Mucosa of stomach (tissue), 1 donor: ENCODE results near the gene SSH3.
A peak's percentile ranks its signal among the peaks of the same experiment; 100 is the strongest.

Experiments used
- H3K27me3 ChIP-seq: one replicate; pipeline ENCODE4 v1.7.0; 2013; ENCODE audit warnings: mild to moderate bottlenecking, low read length; ENCODE audit not compliant: control insufficient read depth, insufficient read depth
- H3K36me3 ChIP-seq: one replicate; pipeline ENCODE4 v1.7.0; 2013; ENCODE audit warnings: low read length; ENCODE audit not compliant: control insufficient read depth, insufficient read depth
- H3K4me1 ChIP-seq: one replicate; pipeline ENCODE4 v1.7.0; 2013; ENCODE audit warnings: mild to moderate bottlenecking, low read length; ENCODE audit not compliant: control insufficient read depth, insufficient read depth
- H3K4me3 ChIP-seq: one replicate; pipeline ENCODE4 v1.7.0; 2013; ENCODE audit warnings: low read length
- H3K9ac ChIP-seq: one replicate; pipeline ENCODE4 v1.7.0; 2013; ENCODE audit warnings: mild to moderate bottlenecking, low read length, moderate library complexity
- H3K9me3 ChIP-seq: one replicate; pipeline ENCODE4 v1.7.0; 2013; ENCODE audit warnings: mild to moderate bottlenecking, low read length, moderate library complexity; ENCODE audit not compliant: control insufficient read depth
- donor health status: Pancreatic carcinoma.

The SSH3 gene

GRCh38 chr11:67286621-67287333 lies 16.6 kb upstream of the SSH3 start:
- no peaks in the 10 kb centered on the region for H3K9me3 ChIP-seq
- no peak overlapping the region for H3K4me3 ChIP-seq
- peaks cover 16% of the 10 kb centered on the region for H3K36me3 ChIP-seq
- peak overlapping the region; percentile 48 for H3K9ac ChIP-seq
- H3K4me1 ChIP-seq, result peaks cover 35% of the 10 kb centered on the region
- H3K27me3 ChIP-seq, result no peaks in the 10 kb centered on the region

- Histone ChIP-seq H3K4me1 (peaks cover 35% of the 10 kb centered on the region), H3K9me3 (no peaks in the 10 kb centered on the region), H3K4me3 (peak overlapping the region; percentile 50), H3K36me3 (peaks cover 13% of the 10 kb centered on the region), H3K9ac (peak overlapping the region; percentile 48), H3K27me3 (no peaks in the 10 kb centered on the region)
These were observed 15.8 kb upstream of the SSH3 start for GRCh38 chr11:67287355-67288197.

GRCh38 chr11:67288198-67288451 lies 15.2 kb upstream of the SSH3 start:
- no peaks in the 10 kb centered on the region for H3K27me3 ChIP-seq
- peak overlapping the region; percentile 48 for H3K9ac ChIP-seq
- peaks cover 8% of the 10 kb centered on the region for H3K36me3 ChIP-seq
- H3K4me1 ChIP-seq, result peaks cover 40% of the 10 kb centered on the region
- peak overlapping the region; percentile 50 for H3K4me3 ChIP-seq
- no peaks in the 10 kb centered on the region for H3K9me3 ChIP-seq

- Histone ChIP-seq H3K36me3 (peaks cover 7% of the 10 kb centered on the region), H3K9me3 (no peaks in the 10 kb centered on the region), H3K27me3 (no peaks in the 10 kb centered on the region), H3K4me3 (peak overlapping the region; percentile 50), H3K4me1 (peaks cover 42% of the 10 kb centered on the region), H3K9ac (peak overlapping the region; percentile 48)
These were observed 14.7 kb upstream of the SSH3 start for GRCh38 chr11:67288452-67289225.

GRCh38 chr11:67289226-67289650 lies 14.1 kb upstream of the SSH3 start, which contains the start of gene ANKRD13D:
ANKRD13D (plus strand) TSS chr11:67289303; CDS start chr11:67289461, 158 bp downstream.
- H3K4me1 ChIP-seq, result peaks cover 42% of the 10 kb centered on the region
- H3K9me3 ChIP-seq, result no peaks in the 10 kb centered on the region
- no peaks in the 10 kb centered on the region for H3K27me3 ChIP-seq
- peak within 1 kb of the TSS; percentile 64 for H3K9ac ChIP-seq
- peaks cover 1% of the 10 kb centered on the region for H3K36me3 ChIP-seq
- peak within 1 kb of the TSS; percentile 50 for H3K4me3 ChIP-seq

- Histone ChIP-seq H3K4me1 (peaks cover 42% of the 10 kb centered on the region), H3K36me3 (no peaks in the 10 kb centered on the region), H3K9ac (peak overlapping the region; percentile 64)
These were observed 13.5 kb upstream of the SSH3 start for GRCh38 chr11:67289651-67290479.

GRCh38 chr11:67290801-67291200 lies 12.5 kb upstream of the SSH3 start:
- Histone ChIP-seq H3K4me1 (peaks cover 42% of the 10 kb centered on the region), H3K27me3 (no peaks in the 10 kb centered on the region), H3K9ac (no peak overlapping the region), H3K4me3 (no peak overlapping the region), H3K9me3 (no peaks in the 10 kb centered on the region), H3K36me3 (no peaks in the 10 kb centered on the region)

More at GRCh38 chr11:67289651-67290479, 13.5 kb upstream of the SSH3 start:
- Histone ChIP-seq H3K27me3 (no peaks in the 10 kb centered on the region), H3K9me3 (no peaks in the 10 kb centered on the region), H3K4me3 (peak overlapping the region; percentile 7)

GRCh38 chr11:67291481-67292381 lies 11.6 kb upstream of the SSH3 start:
- no peaks in the 10 kb centered on the region for H3K27me3 ChIP-seq
- H3K9ac ChIP-seq, result no peak overlapping the region
- H3K4me1 ChIP-seq, result peaks cover 42% of the 10 kb centered on the region
- H3K4me3 ChIP-seq, result no peak overlapping the region
- no peaks in the 10 kb centered on the region for H3K36me3 ChIP-seq
- H3K9me3 ChIP-seq, result no peaks in the 10 kb centered on the region

- Histone ChIP-seq H3K36me3 (no peaks in the 10 kb centered on the region), H3K4me1 (peaks cover 35% of the 10 kb centered on the region)
These were observed 10.7 kb upstream of the SSH3 start for GRCh38 chr11:67292671-67293070.

GRCh38 chr11:67293090-67293489 lies 10.2 kb upstream of the SSH3 start:
- H3K27me3 ChIP-seq, result no peaks in the 10 kb centered on the region
- no peaks in the 10 kb centered on the region for H3K9me3 ChIP-seq
- no peaks in the 10 kb centered on the region for H3K36me3 ChIP-seq
- peaks cover 31% of the 10 kb centered on the region for H3K4me1 ChIP-seq
- no peak overlapping the region for H3K9ac ChIP-seq
- H3K4me3 ChIP-seq, result no peak overlapping the region

More at GRCh38 chr11:67292671-67293070, 10.7 kb upstream of the SSH3 start:
- Histone ChIP-seq H3K9ac (no peak overlapping the region), H3K9me3 (no peaks in the 10 kb centered on the region), H3K4me3 (no peak overlapping the region), H3K27me3 (no peaks in the 10 kb centered on the region)
